ENCODE results near the gene CTSF. TPM values are rescaled to one million over a fixed set of nuclear protein-coding genes. Genes with fewer than 3 reads are reported as not detected.

CTSF gene
- total RNA-seq, 1 donor from 2014 or later = not detected

- Mint-ChIP-seq H3K4me1 (peaks cover 3% of the 10 kb centered on the region), H3K36me3 (no peaks in the 10 kb centered on the region), H3K27me3 (ENCODE audit: low read depth) (peaks cover 3% of the 10 kb centered on the region), H3K9me3 (no peaks in the 10 kb centered on the region), H3K4me3 (no peak overlapping the region), H3K27ac (no peak overlapping the region)
- no peak for DNase-seq (ENCODE audit: low spot score in 2 of 2, unreplicated experiment in 2 of 2)
- TF ChIP-seq, protein P1, sequence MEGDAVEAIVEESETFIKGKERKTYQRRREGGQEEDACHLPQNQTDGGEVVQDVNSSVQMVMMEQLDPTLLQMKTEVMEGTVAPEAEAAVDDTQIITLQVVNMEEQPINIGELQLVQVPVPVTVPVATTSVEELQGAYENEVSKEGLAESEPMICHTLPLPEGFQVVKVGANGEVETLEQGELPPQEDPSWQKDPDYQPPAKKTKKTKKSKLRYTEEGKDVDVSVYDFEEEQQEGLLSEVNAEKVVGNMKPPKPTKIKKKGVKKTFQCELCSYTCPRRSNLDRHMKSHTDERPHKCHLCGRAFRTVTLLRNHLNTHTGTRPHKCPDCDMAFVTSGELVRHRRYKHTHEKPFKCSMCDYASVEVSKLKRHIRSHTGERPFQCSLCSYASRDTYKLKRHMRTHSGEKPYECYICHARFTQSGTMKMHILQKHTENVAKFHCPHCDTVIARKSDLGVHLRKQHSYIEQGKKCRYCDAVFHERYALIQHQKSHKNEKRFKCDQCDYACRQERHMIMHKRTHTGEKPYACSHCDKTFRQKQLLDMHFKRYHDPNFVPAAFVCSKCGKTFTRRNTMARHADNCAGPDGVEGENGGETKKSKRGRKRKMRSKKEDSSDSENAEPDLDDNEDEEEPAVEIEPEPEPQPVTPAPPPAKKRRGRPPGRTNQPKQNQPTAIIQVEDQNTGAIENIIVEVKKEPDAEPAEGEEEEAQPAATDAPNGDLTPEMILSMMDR (IDR thresholded peaks at IDR 0.05; ENCODE audit: unreplicated experiment) = no peak
These were observed 17.5 kb downstream of the CTSF start for GRCh38 chr11:66550887-66551286.

- Mint-ChIP-seq H3K36me3 (no peaks in the 10 kb centered on the region), H3K9me3 (no peaks in the 10 kb centered on the region), H3K4me3 (no peak overlapping the region), H3K27ac (no peak overlapping the region), H3K4me1 (peaks cover 8% of the 10 kb centered on the region), H3K27me3 (ENCODE audit: low read depth) (peaks cover 3% of the 10 kb centered on the region)
- TF ChIP-seq, protein P1 (IDR thresholded peaks at IDR 0.05; ENCODE audit: unreplicated experiment) = no peak
- DNase-seq (ENCODE audit: low spot score in 2 of 2, unreplicated experiment in 2 of 2) = no peak
These were observed 18.7 kb downstream of the CTSF start for GRCh38 chr11:66549696-66550095.

- Mint-ChIP-seq H3K27me3 (ENCODE audit: low read depth) (peaks cover 3% of the 10 kb centered on the region), H3K9me3 (no peaks in the 10 kb centered on the region), H3K4me1 (peaks cover 8% of the 10 kb centered on the region), H3K4me3 (no peak overlapping the region), H3K27ac (no peak overlapping the region), H3K36me3 (no peaks in the 10 kb centered on the region)
- DNase-seq (ENCODE audit: low spot score in 2 of 2, unreplicated experiment in 2 of 2) = no peak
- TF ChIP-seq, protein P1 (IDR thresholded peaks at IDR 0.05; ENCODE audit: unreplicated experiment) = no peak
These were observed 19.4 kb downstream of the CTSF start for GRCh38 chr11:66548774-66549630.

DNA sequence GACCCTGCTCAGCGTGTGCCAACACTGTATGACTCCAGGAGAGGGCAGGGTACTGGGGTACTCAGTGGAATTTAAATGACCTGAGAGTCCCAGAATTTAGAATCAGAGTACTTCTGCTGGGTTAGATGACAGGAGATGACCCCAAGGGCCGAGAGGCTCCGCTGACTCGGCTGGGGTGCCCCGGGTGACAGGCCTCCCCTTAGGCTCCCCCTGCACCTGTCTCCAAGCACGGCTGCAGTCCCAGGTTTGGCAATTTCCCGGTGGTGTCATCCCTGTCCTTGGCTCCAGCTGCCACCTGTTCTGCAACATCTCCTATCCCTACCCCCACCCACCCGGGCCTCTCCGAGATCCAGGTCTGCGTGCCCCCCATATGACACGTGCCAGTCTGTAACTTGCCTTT lies 20.4 kb downstream of the CTSF start:
- peaks cover 3% of the 10 kb centered on the region for H3K27me3 Mint-ChIP-seq (ENCODE audit: low read depth)
- no peaks in the 10 kb centered on the region for H3K9me3 Mint-ChIP-seq
- H3K36me3 Mint-ChIP-seq = no peaks in the 10 kb centered on the region
- TF ChIP-seq, protein P1 (IDR thresholded peaks at IDR 0.05; ENCODE audit: unreplicated experiment) = no peak
- no peak overlapping the region for H3K27ac Mint-ChIP-seq
- no peak overlapping the region for H3K4me3 Mint-ChIP-seq
- peaks cover 13% of the 10 kb centered on the region for H3K4me1 Mint-ChIP-seq
- DNase-seq (ENCODE audit: low spot score in 2 of 2, unreplicated experiment in 2 of 2) = no peak

- H3K4me3 Mint-ChIP-seq = no peak overlapping the region
- no peak for DNase-seq (ENCODE audit: low spot score in 2 of 2, unreplicated experiment in 2 of 2)
- TF ChIP-seq, protein P1 (IDR thresholded peaks at IDR 0.05; ENCODE audit: unreplicated experiment) = no peak
- H3K36me3 Mint-ChIP-seq = peaks cover under 1% of the 10 kb centered on the region
- H3K9me3 Mint-ChIP-seq = no peaks in the 10 kb centered on the region
- no peak overlapping the region for H3K27ac Mint-ChIP-seq
- peaks cover 13% of the 10 kb centered on the region for H3K4me1 Mint-ChIP-seq
- H3K27me3 Mint-ChIP-seq (ENCODE audit: low read depth) = peaks cover 3% of the 10 kb centered on the region
These were observed 20.8 kb downstream of the CTSF start for GRCh38 chr11:66547662-66548009.
